ENCODE results near the gene DEAF1. TPM values are rescaled to one million over a fixed set of nuclear protein-coding genes. Genes with fewer than 3 reads are reported as not detected.

Gene DEAF1
- total and polyA plus RNA-seq, 2 of the 13 experiments (the other 11 are each of a cell fraction or from before 2014, with no cell fraction given): 22.3 to 29.6 TPM

DNA sequence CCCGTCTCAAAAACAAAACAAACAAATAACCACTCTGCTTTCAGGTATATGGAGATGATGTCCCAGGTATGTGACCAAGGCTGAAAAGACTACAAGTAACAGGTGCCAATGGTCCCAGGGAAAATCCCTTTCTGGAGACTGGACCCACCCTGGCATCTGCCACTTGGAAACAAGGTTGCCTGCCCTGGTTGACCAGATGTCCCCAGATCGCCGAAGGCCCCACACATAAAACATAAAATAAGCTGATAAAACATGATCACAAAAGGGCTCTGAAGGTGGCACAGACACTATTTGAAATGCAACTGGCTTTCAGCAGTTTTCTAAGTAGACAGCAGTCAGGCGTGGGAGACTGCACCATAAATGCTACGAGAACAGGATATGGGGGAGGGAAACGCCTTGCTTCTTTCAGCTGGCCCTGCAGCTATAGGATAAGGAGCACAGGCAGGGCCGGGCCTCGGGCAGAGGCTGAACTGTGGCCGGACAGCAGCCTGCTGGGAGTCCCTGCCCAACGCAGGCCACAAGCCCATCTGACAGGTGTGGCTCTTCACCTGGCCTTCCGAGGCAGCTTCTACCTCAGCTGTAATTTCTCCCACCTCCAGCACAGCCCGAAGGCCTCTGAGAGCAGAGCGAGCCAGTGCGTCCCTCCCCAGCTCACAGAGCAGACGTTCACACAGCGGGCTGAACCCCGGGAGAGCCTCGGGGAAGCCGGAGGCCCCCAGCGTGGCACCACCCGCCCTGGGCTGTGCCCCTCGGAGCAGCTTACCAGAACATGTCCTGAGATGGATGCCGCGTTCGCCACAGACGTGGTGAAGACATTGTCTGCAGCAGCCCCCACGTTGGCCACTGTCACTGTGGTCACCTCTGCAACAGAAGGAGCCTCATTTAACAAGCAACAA is 4.0 kb downstream of the DEAF1 start:
- POLR2A ChIA-PET: no interaction called here
- no peak overlapping the region for H3K9ac ChIP-seq (ENCODE audit: insufficient read depth, low read depth, low read length)
- H3K36me3 ChIP-seq (replicated peaks in 1 of 2; ENCODE audit: control insufficient read depth in 1 of 2, insufficient read depth in 2 of 2, low read length in 2 of 2): peaks cover 23 to 48% of the 10 kb centered on the region in 2 experiments
- 84% methylated on average over 10 of the region's 27 CpGs for WGBS (ENCODE audit: low lambda C conversion rate)
- peaks cover 35% of the 10 kb centered on the region for H3K79me2 ChIP-seq (ENCODE audit: insufficient read depth, low read length)
- H3K27ac ChIP-seq (ENCODE audit: extremely low read length, insufficient read depth, low read length): no peak overlapping the region
- ATAC-seq: no peak
- DNase-seq (ENCODE audit: low spot score): no peak
- CTCF ChIA-PET (ENCODE audit: low intra/inter-chr PET ratio, low total read pairs): no interaction called here
- no peak for FAIRE-seq
- H4K20me1 ChIP-seq (ENCODE audit: insufficient read depth, low read length): no peaks in the 10 kb centered on the region; the same call in 1 of the 2 replicates
- no peaks in the 10 kb centered on the region for H3K9me3 ChIP-seq (ENCODE audit: low read length)
- no peaks in the 10 kb centered on the region; a peak in 1 of 5 replicates for H3K27me3 ChIP-seq (ENCODE audit: control insufficient read depth in 1 of 2, insufficient read depth in 2 of 2, low read length in 2 of 2)
- no peak overlapping the region for H2AFZ ChIP-seq (ENCODE audit: low read length)
- intact Hi-C loops (cut with micrococcal nuclease; ENCODE audit: unreplicated experiment) (no loop called here), in situ Hi-C loops (cut with HindIII; ENCODE audit: extremely low pct_ligation_motif_present, low pct_unique_long_range_greater_than_20kb) (no loop called here)
- TF ChIP-seq ZNF230 (CRISPR knock-in tag; IDR thresholded peaks at IDR 0.05) (no peak), DNMT1 (CRISPR knock-in tag; IDR thresholded peaks at IDR 0.05) (no peak)
- TF ChIP-seq, protein P1, sequence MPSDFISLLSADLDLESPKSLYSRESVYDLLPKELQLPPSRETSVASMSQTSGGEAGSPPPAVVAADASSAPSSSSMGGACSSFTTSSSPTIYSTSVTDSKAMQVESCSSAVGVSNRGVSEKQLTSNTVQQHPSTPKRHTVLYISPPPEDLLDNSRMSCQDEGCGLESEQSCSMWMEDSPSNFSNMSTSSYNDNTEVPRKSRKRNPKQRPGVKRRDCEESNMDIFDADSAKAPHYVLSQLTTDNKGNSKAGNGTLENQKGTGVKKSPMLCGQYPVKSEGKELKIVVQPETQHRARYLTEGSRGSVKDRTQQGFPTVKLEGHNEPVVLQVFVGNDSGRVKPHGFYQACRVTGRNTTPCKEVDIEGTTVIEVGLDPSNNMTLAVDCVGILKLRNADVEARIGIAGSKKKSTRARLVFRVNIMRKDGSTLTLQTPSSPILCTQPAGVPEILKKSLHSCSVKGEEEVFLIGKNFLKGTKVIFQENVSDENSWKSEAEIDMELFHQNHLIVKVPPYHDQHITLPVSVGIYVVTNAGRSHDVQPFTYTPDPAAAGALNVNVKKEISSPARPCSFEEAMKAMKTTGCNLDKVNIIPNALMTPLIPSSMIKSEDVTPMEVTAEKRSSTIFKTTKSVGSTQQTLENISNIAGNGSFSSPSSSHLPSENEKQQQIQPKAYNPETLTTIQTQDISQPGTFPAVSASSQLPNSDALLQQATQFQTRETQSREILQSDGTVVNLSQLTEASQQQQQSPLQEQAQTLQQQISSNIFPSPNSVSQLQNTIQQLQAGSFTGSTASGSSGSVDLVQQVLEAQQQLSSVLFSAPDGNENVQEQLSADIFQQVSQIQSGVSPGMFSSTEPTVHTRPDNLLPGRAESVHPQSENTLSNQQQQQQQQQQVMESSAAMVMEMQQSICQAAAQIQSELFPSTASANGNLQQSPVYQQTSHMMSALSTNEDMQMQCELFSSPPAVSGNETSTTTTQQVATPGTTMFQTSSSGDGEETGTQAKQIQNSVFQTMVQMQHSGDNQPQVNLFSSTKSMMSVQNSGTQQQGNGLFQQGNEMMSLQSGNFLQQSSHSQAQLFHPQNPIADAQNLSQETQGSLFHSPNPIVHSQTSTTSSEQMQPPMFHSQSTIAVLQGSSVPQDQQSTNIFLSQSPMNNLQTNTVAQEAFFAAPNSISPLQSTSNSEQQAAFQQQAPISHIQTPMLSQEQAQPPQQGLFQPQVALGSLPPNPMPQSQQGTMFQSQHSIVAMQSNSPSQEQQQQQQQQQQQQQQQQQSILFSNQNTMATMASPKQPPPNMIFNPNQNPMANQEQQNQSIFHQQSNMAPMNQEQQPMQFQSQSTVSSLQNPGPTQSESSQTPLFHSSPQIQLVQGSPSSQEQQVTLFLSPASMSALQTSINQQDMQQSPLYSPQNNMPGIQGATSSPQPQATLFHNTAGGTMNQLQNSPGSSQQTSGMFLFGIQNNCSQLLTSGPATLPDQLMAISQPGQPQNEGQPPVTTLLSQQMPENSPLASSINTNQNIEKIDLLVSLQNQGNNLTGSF (CRISPR knock-in tag; IDR thresholded peaks at IDR 0.05): no peak
- H3K4me1 ChIP-seq (ENCODE audit: insufficient read depth, low read length): peaks cover 27% of the 10 kb centered on the region
- no peak overlapping the region for H3K4me2 ChIP-seq (ENCODE audit: low read depth, low read length)
- BruUV-seq (replicated peaks): no TSS peak
- H3K4me3 ChIP-seq (replicated peaks in 1 of 3; ENCODE audit: insufficient read depth in 1 of 3, low read depth in 2 of 3, low read length in 3 of 3): no peak overlapping the region
